Glutamatergic neuron (in vitro differentiated cells): ENCODE data around the gene CDKN1C. TPM values are rescaled to one million over a fixed set of nuclear protein-coding genes. Genes with fewer than 3 reads are reported as not detected.

Experiments used
- DNase-seq: peaks from one replicate; pipeline ENCODE4 v3.0.0; 2022
- H3K27ac Mint-ChIP-seq: one replicate; pipeline ENCODE4 v1.8.0; 2020; ENCODE audit warnings: mild to moderate bottlenecking, mixed read lengths, inconsistent platforms; ENCODE audit not compliant: unreplicated experiment
- H3K27me3 Mint-ChIP-seq: one replicate; pipeline ENCODE4 v1.8.0; 2020; ENCODE audit warnings: mild to moderate bottlenecking, moderate library complexity, mixed read lengths, inconsistent platforms; ENCODE audit not compliant: unreplicated experiment
- H3K36me3 Mint-ChIP-seq: one replicate; pipeline ENCODE4 v1.8.0; 2020; ENCODE audit warnings: mild to moderate bottlenecking, mixed read lengths, inconsistent platforms; ENCODE audit not compliant: unreplicated experiment
- H3K4me1 Mint-ChIP-seq: one replicate; pipeline ENCODE4 v1.8.0; 2020; ENCODE audit warnings: mild to moderate bottlenecking, low read depth, mixed read lengths, inconsistent platforms; ENCODE audit not compliant: unreplicated experiment
- H3K4me3 Mint-ChIP-seq: one replicate; pipeline ENCODE4 v1.8.0; 2020; ENCODE audit warnings: mild to moderate bottlenecking, mixed read lengths, inconsistent platforms; ENCODE audit not compliant: unreplicated experiment
- H3K9me3 Mint-ChIP-seq: one replicate; pipeline ENCODE4 v1.8.0; 2020; ENCODE audit warnings: mild to moderate bottlenecking, moderate library complexity, mixed read lengths, inconsistent platforms; ENCODE audit not compliant: unreplicated experiment
- total RNA-seq: library from RNA; stranded (reverse); fragmentation: NEBNext Ultra II Directional; extraction: Animal tissue kit (Norgen Biotek cat#: 25700); gene quantifications from one replicate; pipeline ENCODE4 v1.2.1, GENCODE V29; 2021; ENCODE audit not compliant: unreplicated experiment
- TF ChIP-seq, protein P1 (sequence below): fragments of 200-600 bp; sonication (generic); IDR thresholded peaks from one replicate; pipeline ENCODE4 v1.5.0; 2021; ENCODE audit not compliant: partially characterized antibody, unreplicated experiment

CDKN1C gene
- total RNA-seq, 1 donor from 2014 or later, result 391 TPM

DNA sequence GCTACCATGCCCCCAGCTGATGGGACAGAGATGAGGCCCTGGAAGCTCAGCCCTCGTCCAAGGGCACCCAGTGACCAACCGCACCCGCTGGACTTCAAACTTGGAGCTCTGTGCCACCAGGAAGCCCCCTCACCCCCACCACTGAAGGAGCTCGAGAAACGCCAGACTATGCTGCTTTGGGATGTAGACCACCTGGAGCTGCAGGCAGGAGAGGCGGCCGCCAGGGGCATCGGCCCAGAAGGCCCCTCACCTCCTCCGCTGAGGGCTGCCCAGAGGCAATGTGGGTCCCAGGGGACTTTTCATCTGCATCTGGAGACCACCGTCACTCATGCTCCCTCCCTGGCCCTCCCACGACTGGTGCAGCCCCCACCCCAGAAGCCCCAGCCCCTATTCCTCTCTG, 28.3 kb downstream of the CDKN1C start:
- Mint-ChIP-seq H3K36me3 (no peaks in the 10 kb centered on the region), H3K27me3 (peaks cover 5% of the 10 kb centered on the region), H3K9me3 (peaks cover 2% of the 10 kb centered on the region), H3K4me3 (no peak overlapping the region), H3K4me1 (peaks cover 5% of the 10 kb centered on the region), H3K27ac (no peak overlapping the region)
- no peak for DNase-seq
- TF ChIP-seq, protein P1, sequence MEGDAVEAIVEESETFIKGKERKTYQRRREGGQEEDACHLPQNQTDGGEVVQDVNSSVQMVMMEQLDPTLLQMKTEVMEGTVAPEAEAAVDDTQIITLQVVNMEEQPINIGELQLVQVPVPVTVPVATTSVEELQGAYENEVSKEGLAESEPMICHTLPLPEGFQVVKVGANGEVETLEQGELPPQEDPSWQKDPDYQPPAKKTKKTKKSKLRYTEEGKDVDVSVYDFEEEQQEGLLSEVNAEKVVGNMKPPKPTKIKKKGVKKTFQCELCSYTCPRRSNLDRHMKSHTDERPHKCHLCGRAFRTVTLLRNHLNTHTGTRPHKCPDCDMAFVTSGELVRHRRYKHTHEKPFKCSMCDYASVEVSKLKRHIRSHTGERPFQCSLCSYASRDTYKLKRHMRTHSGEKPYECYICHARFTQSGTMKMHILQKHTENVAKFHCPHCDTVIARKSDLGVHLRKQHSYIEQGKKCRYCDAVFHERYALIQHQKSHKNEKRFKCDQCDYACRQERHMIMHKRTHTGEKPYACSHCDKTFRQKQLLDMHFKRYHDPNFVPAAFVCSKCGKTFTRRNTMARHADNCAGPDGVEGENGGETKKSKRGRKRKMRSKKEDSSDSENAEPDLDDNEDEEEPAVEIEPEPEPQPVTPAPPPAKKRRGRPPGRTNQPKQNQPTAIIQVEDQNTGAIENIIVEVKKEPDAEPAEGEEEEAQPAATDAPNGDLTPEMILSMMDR, result no peak

DNA sequence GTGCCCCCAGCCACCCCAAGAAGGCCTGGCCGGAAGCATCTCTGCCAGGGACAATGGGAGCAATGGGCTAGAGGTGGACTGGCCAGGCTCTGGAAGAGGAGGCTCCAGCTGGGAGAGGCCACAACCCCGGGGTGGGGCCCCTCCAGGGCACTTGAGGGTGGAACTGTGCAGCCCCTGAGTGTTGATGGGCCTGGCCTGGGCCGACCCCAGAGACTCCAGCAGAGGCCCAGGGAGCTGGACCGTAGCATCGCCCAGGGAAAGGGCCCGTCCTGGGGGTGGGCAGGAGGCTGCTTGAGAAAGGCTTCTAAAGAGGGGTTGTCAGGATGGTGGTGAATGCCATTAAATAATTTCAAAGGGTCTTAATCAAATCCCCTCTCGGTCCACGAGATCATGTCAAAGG, 30.4 kb downstream of the CDKN1C start:
- no peaks in the 10 kb centered on the region for H3K9me3 Mint-ChIP-seq
- H3K4me3 Mint-ChIP-seq, result no peak overlapping the region
- peaks cover 4% of the 10 kb centered on the region for H3K27me3 Mint-ChIP-seq

DNA sequence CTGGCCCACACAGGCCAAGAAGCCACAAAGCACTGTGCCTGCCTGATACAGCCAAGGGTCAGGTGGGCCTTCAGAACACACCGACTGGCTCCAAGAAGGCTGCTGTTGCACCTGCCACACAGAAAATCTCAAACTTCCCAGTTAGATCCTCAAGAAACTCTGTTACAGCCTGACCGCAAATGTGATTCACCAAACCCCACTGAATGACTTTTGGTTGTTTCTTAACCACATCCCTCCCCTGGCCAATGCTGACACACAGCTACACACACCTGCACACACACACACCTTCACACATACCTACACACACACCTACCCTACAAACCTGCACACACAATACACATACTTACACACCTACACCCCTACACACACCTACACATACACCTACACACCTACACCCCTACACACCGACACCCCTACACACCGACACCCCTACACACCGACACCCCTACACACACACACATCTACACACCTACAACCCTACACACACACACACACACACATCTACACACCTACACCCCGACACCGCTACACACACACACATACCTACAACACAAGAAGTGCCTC, 31.5 kb downstream of the CDKN1C start:
- Mint-ChIP-seq H3K9me3 (no peaks in the 10 kb centered on the region), H3K4me1 (peaks cover 2% of the 10 kb centered on the region), H3K4me3 (no peak overlapping the region), H3K36me3 (no peaks in the 10 kb centered on the region), H3K27ac (no peak overlapping the region), H3K27me3 (peaks cover 4% of the 10 kb centered on the region)
- TF ChIP-seq, protein P1, result no peak
- no peak for DNase-seq

More for the DNA sequence above, 30.4 kb downstream of the CDKN1C start:
- DNase-seq, result no peak
- TF ChIP-seq, protein P1, result no peak
- Mint-ChIP-seq H3K27ac (no peak overlapping the region), H3K36me3 (no peaks in the 10 kb centered on the region), H3K4me1 (peaks cover 2% of the 10 kb centered on the region)

DNA sequence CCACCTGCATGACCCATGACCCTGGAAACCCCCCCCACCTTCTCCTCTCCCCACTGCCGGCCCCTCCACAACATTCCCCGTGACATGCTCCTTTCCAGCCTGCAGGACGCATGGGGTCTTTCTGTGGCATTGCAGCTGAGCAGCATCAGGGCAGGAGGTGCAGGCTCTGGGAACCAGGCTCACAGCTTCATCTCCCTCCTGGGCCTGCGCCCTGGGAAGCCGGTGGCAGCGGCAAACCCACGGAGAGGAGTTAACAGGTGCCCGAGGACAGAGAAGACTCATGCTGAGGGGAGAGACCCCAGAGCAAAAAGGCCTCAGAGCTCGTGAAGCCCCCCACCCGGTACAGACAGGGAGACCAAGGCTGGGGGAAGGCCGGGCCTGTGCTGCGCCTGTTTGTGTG, 32.2 kb downstream of the CDKN1C start:
- peaks cover 7% of the 10 kb centered on the region for H3K4me1 Mint-ChIP-seq
- no peak overlapping the region for H3K27ac Mint-ChIP-seq
- no peaks in the 10 kb centered on the region for H3K36me3 Mint-ChIP-seq
- no peaks in the 10 kb centered on the region for H3K9me3 Mint-ChIP-seq
- TF ChIP-seq, protein P1, result no peak
- DNase-seq, result no peak
- H3K27me3 Mint-ChIP-seq, result peaks cover 4% of the 10 kb centered on the region
- no peak overlapping the region for H3K4me3 Mint-ChIP-seq

DNA sequence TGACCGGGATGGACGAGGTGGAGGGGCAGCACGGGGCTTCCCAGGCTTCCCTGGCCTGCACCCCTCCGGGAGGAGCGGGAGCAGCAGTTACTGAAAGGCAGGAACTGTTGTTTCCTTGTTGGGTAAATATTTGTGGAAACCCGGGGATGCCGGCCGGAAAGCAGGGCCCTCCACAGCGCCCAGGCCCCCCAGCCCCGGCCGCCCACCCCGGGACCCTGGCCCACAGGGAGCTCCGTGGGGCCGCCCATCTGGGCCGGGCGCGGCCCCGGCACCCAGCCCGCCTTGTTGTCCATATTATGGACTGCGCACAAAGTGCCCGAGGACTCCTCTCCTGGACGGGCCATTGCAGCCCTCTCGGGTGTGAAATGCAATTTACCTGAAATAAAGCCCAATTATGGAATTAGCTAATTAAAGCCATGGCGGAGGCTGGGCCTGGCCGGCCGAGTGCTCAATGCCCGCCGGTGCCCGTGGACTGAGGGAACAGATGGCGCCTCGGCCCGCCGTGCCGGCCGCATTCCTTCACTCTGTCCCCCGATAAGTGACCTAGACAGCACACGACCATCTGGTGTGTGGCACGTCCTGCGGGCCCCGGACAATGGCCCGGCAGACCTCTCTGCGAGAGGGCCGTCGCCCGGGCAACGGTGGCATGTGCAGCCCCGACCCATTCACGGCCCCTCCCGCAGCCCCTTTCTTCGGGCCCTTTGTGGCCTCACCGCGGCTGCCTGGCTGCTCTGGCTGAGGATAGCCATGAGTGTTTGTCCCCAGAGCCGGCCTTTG, 35.4 kb downstream of the CDKN1C start:
- DNase-seq, result no peak
- Mint-ChIP-seq H3K36me3 (no peaks in the 10 kb centered on the region), H3K27ac (no peak overlapping the region), H3K4me3 (no peak overlapping the region), H3K4me1 (peaks cover 4% of the 10 kb centered on the region), H3K9me3 (peaks cover 1% of the 10 kb centered on the region), H3K27me3 (peaks cover 2% of the 10 kb centered on the region)
- TF ChIP-seq, protein P1, result no peak
